Measurements from ENCODE around the gene MLIP. TPM values are rescaled to one million over a fixed set of nuclear protein-coding genes. Genes with fewer than 3 reads are reported as not detected.

The MLIP gene
- total and polyA plus RNA-seq, 2 of the 8 experiments (the other 6 are each of a cell fraction or from before 2014, with no cell fraction given): not detected

- ChIA-PET CTCF (ENCODE audit: partially characterized antibody) (no interaction called here), POLR2A (ENCODE audit: partially characterized antibody) (no interaction called here)
- peaks cover 5 to 11% (median 7%) of the 10 kb centered on the region in 4 experiments; a peak in 4 of 7 replicates for H3K4me1 ChIP-seq (replicated peaks in 1 of 4; ENCODE audit: control insufficient read depth in 3 of 4, insufficient read depth in 4 of 4, low read length in 3 of 4)
- no peak overlapping the region for H2BK20ac ChIP-seq (ENCODE audit: low read length)
- H3K18ac ChIP-seq (ENCODE audit: extremely low read depth, low read length): no peak overlapping the region
- no peaks in the 10 kb centered on the region for H3K23me2 ChIP-seq (ENCODE audit: low read depth, low read length)
- H3K27ac ChIP-seq (ENCODE audit: low read depth, low read length): no peak overlapping the region
- H4K8ac ChIP-seq (ENCODE audit: extremely low read depth, insufficient read depth, low read length): no peak overlapping the region
- no peak overlapping the region for H3K9ac ChIP-seq (replicated peaks in 1 of 4; ENCODE audit: extremely low read depth in 1 of 4, low read depth in 3 of 4, low read length in 3 of 4)
- H4K5ac ChIP-seq (ENCODE audit: insufficient read length, low read depth, low read length): no peak overlapping the region
- WGBS, 2 experiments (ENCODE audit: extremely low coverage in 1 of 2, insufficient coverage in 1 of 2, insufficient read length in 1 of 2, insufficient replicate concordance in 2 of 2, low coverage in 1 of 2, low lambda C conversion rate in 2 of 2, missing lambda C conversion rate in 1 of 2): 96% methylated on average over 2 of the region's 2 CpGs; no CpG with 5 or more reads in 1 of the 2 experiments
- H3K4me3 ChIP-seq (ENCODE audit: extremely low read depth in 1 of 4, insufficient read depth in 2 of 4, low read depth in 3 of 4, low read length in 4 of 4): no peak overlapping the region
- no peaks in the 10 kb centered on the region for H3K79me2 ChIP-seq (ENCODE audit: control insufficient read depth in 1 of 2, insufficient read depth in 2 of 2, low read length in 2 of 2)
- H3K9me3 ChIP-seq (ENCODE audit: insufficient read depth in 2 of 2, low read depth in 1 of 2, low read length in 1 of 2): no peaks in the 10 kb centered on the region
- H3K79me1 ChIP-seq (ENCODE audit: low read depth, low read length): no peaks in the 10 kb centered on the region
- no peaks in the 10 kb centered on the region for H4K20me1 ChIP-seq (replicated peaks in 1 of 2; ENCODE audit: control insufficient read depth in 1 of 2, insufficient read depth in 2 of 2, low read length in 2 of 2)
- no peak overlapping the region for H3K4me2 ChIP-seq (ENCODE audit: insufficient read depth in 1 of 2, low read depth in 2 of 2, low read length in 2 of 2)
- H3K36me3 ChIP-seq (ENCODE audit: control insufficient read depth in 2 of 4, insufficient read depth in 4 of 4, low read length in 3 of 4): no peaks in the 10 kb centered on the region
- FAIRE-seq (no peak), DNase-seq (ENCODE audit: low read depth in 1 of 2, low spot score in 2 of 2) (no peak)
- H3K4ac ChIP-seq (replicated peaks; ENCODE audit: insufficient read length, low read depth, low read length): no peak overlapping the region
- no peak overlapping the region for H2BK15ac ChIP-seq (ENCODE audit: low read length)
- no peak overlapping the region for H4K91ac ChIP-seq (replicated peaks; ENCODE audit: insufficient read length, low read length)
- H3K23ac ChIP-seq (ENCODE audit: insufficient read length): no peak overlapping the region
- no peak overlapping the region for H2BK120ac ChIP-seq (replicated peaks; ENCODE audit: low read depth, low read length)
- H2BK5ac ChIP-seq (ENCODE audit: low read depth, low read length): no peak overlapping the region
- no peak overlapping the region for H2AK5ac ChIP-seq (ENCODE audit: low read depth, low read length)
- H3K27me3 ChIP-seq (replicated peaks in 1 of 4; ENCODE audit: control insufficient read depth in 3 of 4, extremely low read depth in 1 of 4, insufficient read depth in 3 of 4, low read length in 3 of 4): no peaks in the 10 kb centered on the region
- no peak overlapping the region for H3K56ac ChIP-seq (replicated peaks; ENCODE audit: insufficient read length, low read depth, low read length)
- H2BK12ac ChIP-seq (ENCODE audit: low read depth, low read length): no peak overlapping the region
- H2AFZ ChIP-seq (ENCODE audit: low read length): no peak overlapping the region
- H3K14ac ChIP-seq (ENCODE audit: insufficient read length): no peak overlapping the region
- TF ChIP-seq HDAC6 (IDR thresholded peaks at IDR 0.05; ENCODE audit: low read depth, low read length) (no peak), MAX (IDR thresholded peaks at IDR 0.05) (no peak)
Measured at GRCh38 chr6:54076159-54076789, 35.0 kb upstream of the MLIP start.
